Activated CD4-positive, alpha-beta T cell treated with anti-CD3 and anti-CD28 coated beads for 36 hours (primary cell): ENCODE measurements around the gene GNAI2. TPM values are rescaled to one million over a fixed set of nuclear protein-coding genes. Genes with fewer than 3 reads are reported as not detected.
A peak's percentile ranks its signal among the peaks of the same experiment; 100 is the strongest.
"Not testable (repeated sequence)": the region's sequence is repeated elsewhere in the genome, so short reads cannot be mapped to it uniquely, and the experiment has no call there.

Experiments
- ATAC-seq: fragments of 200-7000 bp; cut with Tn5 transposase; one replicate; pipeline ENCODE4 v1.10.0; 2021; ENCODE audit warnings: mild to moderate bottlenecking, moderate library complexity
- CTCF ChIA-PET: fragments of 350-600 bp; sonication (Branson Sonifier 250); formaldehyde crosslinking; loops from one replicate; lab custom pipeline; 2021; ENCODE audit warnings: antibody characterized with exemption; lab: Charles Lee
- POLR2A ChIA-PET: fragments of 350-600 bp; sonication (Branson Sonifier 250); formaldehyde crosslinking; loops from one replicate; lab custom pipeline; 2021; ENCODE audit warnings: antibody characterized with exemption, inconsistent platforms; lab: Charles Lee
- DNase-seq: peaks from one replicate; pipeline ENCODE4 v3.0.0-alpha.2; 2020
- H3K27ac Mint-ChIP-seq: one replicate; pipeline ENCODE4 v1.8.0; 2021; ENCODE audit warnings: mixed read lengths
- H3K27me3 Mint-ChIP-seq: one replicate; pipeline ENCODE4 v1.8.0; 2021; ENCODE audit warnings: mixed read lengths
- H3K36me3 Mint-ChIP-seq: one replicate; pipeline ENCODE4 v1.8.0; 2021; ENCODE audit warnings: low read depth, mixed read lengths
- H3K4me1 Mint-ChIP-seq: one replicate; pipeline ENCODE4 v1.8.0; 2021; ENCODE audit warnings: mixed read lengths
- H3K4me3 Mint-ChIP-seq: one replicate; pipeline ENCODE4 v1.8.0; 2021; ENCODE audit warnings: mild to moderate bottlenecking, moderate library complexity, mixed read lengths
- H3K9me3 Mint-ChIP-seq: one replicate; pipeline ENCODE4 v1.8.0; 2021; ENCODE audit warnings: low read depth, mixed read lengths
- intact Hi-C, 2 experiments: fragments of 100-400 bp; cut with DNase I in 1 of 2; cut with micrococcal nuclease in 1 of 2; formaldehyde crosslinking; loops; one replicate each; pipeline versions ENCODE4 v1.14.2 to v1.15.1; 2022 to 2024; cut with DNase I, micrococcal nuclease
- total RNA-seq, 2 experiments: library from RNA; stranded (reverse); gene quantifications; one replicate each; pipeline ENCODE4 v1.2.3, GENCODE V29; 2021

Gene GNAI2
- total RNA-seq, 2 experiments from 2014 or later, result 280 to 341 TPM

GRCh38 chr3:50275996-50276761, 40.2 kb downstream of the GNAI2 start:
- H3K4me3 Mint-ChIP-seq, result peak overlapping the region; percentile 43
- H3K36me3 Mint-ChIP-seq, result no peaks in the 10 kb centered on the region
- ChIA-PET POLR2A (no interaction called here), CTCF (interaction anchor here (0.5 to 3.1 kb wide), 6 partner anchors 8 to 94 kb away, joined by 3 to 21 read pairs (median 4); partner anchors contain the start of gene GNAI2)
- H3K9me3 Mint-ChIP-seq, result no peaks in the 10 kb centered on the region
- H3K27ac Mint-ChIP-seq, result no peak overlapping the region
- peaks cover 25% of the 10 kb centered on the region for H3K4me1 Mint-ChIP-seq
- DNase-seq (peak; percentile 75), ATAC-seq (peak; percentile 23)
- H3K27me3 Mint-ChIP-seq, result peaks cover 35% of the 10 kb centered on the region
- intact Hi-C loops, result loop anchor here in 1 of 2 experiments (10.0 kb wide), 1 partner anchor 49 kb away; the partner anchor contains the start of genes HYAL2 and TUSC2

- no peak for DNase-seq
- peaks cover 35% of the 10 kb centered on the region for H3K27me3 Mint-ChIP-seq
- no peak for ATAC-seq
- H3K4me3 Mint-ChIP-seq, result no peak overlapping the region
- intact Hi-C loops, result loop anchor here in 1 of 2 experiments (10.0 kb wide), 1 partner anchor 48 kb away; the partner anchor contains the start of genes HYAL2 and TUSC2
- no peaks in the 10 kb centered on the region for H3K36me3 Mint-ChIP-seq
- H3K4me1 Mint-ChIP-seq, result peaks cover 25% of the 10 kb centered on the region
- H3K27ac Mint-ChIP-seq, result no peak overlapping the region
- ChIA-PET CTCF (interaction anchor here (0.5 to 1.4 kb wide), 5 partner anchors 41 to 161 kb away, joined by 3 to 4 read pairs (median 3); partner anchors contain the start of gene GNAI2), POLR2A (interaction anchor here (0.6 kb wide), 2 partner anchors 13 to 323 kb away, joined by 4 to 7 read pairs; no protein-coding TSS in a partner anchor)
- H3K9me3 Mint-ChIP-seq, result no peaks in the 10 kb centered on the region
Measured at GRCh38 chr3:50276762-50277101, 40.7 kb downstream of the GNAI2 start.

- POLR2A ChIA-PET, result interaction anchor here (0.6 kb wide), 1 partner anchor 156 kb away, joined by 3 read pairs; no protein-coding TSS in a partner anchor
- ATAC-seq, result no peak
Measured at GRCh38 chr3:50278123-50278879, 42.3 kb downstream of the GNAI2 start.

GRCh38 chr3:50278880-50279224, 42.8 kb downstream of the GNAI2 start, which contains the start of gene LSMEM2:
Gene LSMEM2, plus strand, starts transcription at chr3:50279087. Its CDS starts 27 bp downstream, at chr3:50279114.
- intact Hi-C loops, result loop anchor here in 1 of 2 experiments (10.0 kb wide), 1 partner anchor 46 kb away; the partner anchor contains the start of genes HYAL2 and TUSC2
- Mint-ChIP-seq H3K36me3 (no peaks in the 10 kb centered on the region), H3K27me3 (peaks cover 29% of the 10 kb centered on the region)

More at GRCh38 chr3:50278123-50278879, 42.3 kb downstream of the GNAI2 start:
- peaks cover 31% of the 10 kb centered on the region for H3K27me3 Mint-ChIP-seq
- H3K9me3 Mint-ChIP-seq, result no peaks in the 10 kb centered on the region
- CTCF ChIA-PET, result interaction anchor here (0.5 to 1.0 kb wide), 4 partner anchors 46 to 63 kb away, joined by 3 to 4 read pairs (median 3); partner anchors contain the start of gene RASSF1
- DNase-seq, result no peak
- H3K4me1 Mint-ChIP-seq, result peaks cover 17% of the 10 kb centered on the region
- no peak overlapping the region for H3K4me3 Mint-ChIP-seq
- no peak overlapping the region for H3K27ac Mint-ChIP-seq
- intact Hi-C loops, result loop anchor here in 1 of 2 experiments (10.0 kb wide), 1 partner anchor 46 kb away; the partner anchor contains the start of genes HYAL2 and TUSC2
- no peaks in the 10 kb centered on the region for H3K36me3 Mint-ChIP-seq

GRCh38 chr3:50279255-50280016, 43.4 kb downstream of the GNAI2 start:
- Mint-ChIP-seq H3K9me3 (no peaks in the 10 kb centered on the region), H3K4me1 (peaks cover 10% of the 10 kb centered on the region), H3K27me3 (peaks cover 25% of the 10 kb centered on the region), H3K4me3 (no peak overlapping the region), H3K27ac (no peak overlapping the region), H3K36me3 (no peaks in the 10 kb centered on the region)
- no peak for ATAC-seq
- intact Hi-C loops, result loop anchor here in 1 of 2 experiments (10.0 kb wide), 1 partner anchor 45 kb away; the partner anchor contains the start of genes HYAL2 and TUSC2
- no peak for DNase-seq
- ChIA-PET CTCF (interaction anchor here (0.6 to 0.9 kb wide), 3 partner anchors 61 to 356 kb away, joined by 3 to 4 read pairs (median 3); partner anchors contain the start of gene RASSF1), POLR2A (interaction anchor here (0.6 to 0.7 kb wide), 3 partner anchors 12 to 22 kb away, joined by 3 to 5 read pairs (median 3); no protein-coding TSS in a partner anchor)

More at GRCh38 chr3:50278880-50279224, 42.8 kb downstream of the GNAI2 start, which contains the start of gene LSMEM2:
- CTCF ChIA-PET, result interaction anchor here (0.9 kb wide), 1 partner anchor 62 kb away, joined by 4 read pairs; the partner anchor contains the start of gene RASSF1
- POLR2A ChIA-PET, result no interaction called here
- no peak within 1 kb of the TSS for H3K27ac Mint-ChIP-seq
- peaks cover 16% of the 10 kb centered on the region for H3K4me1 Mint-ChIP-seq
- no peaks in the 10 kb centered on the region for H3K9me3 Mint-ChIP-seq
- no peak within 1 kb of the TSS for H3K4me3 Mint-ChIP-seq
- DNase-seq, result no peak
- ATAC-seq, result no peak

- intact Hi-C loops, H3K9me3 Mint-ChIP-seq, H3K4me1 Mint-ChIP-seq, H3K27me3 Mint-ChIP-seq, POLR2A ChIA-PET, ATAC-seq, DNase-seq, H3K27ac Mint-ChIP-seq, H3K4me3 Mint-ChIP-seq: not testable (repeated sequence)
- H3K36me3 Mint-ChIP-seq, result peaks cover 19% of the 10 kb centered on the region
- CTCF ChIA-PET, result interaction anchor here (1.4 kb wide), 1 partner anchor 9 kb away, joined by 5 read pairs; no protein-coding TSS in a partner anchor
Measured at GRCh38 chr3:50284121-50284520, 48.1 kb downstream of the GNAI2 start.

GRCh38 chr3:50286322-50287227, 50.6 kb downstream of the GNAI2 start:
- Mint-ChIP-seq H3K9me3 (no peaks in the 10 kb centered on the region), H3K4me1 (peaks cover 9% of the 10 kb centered on the region), H3K27ac (no peak overlapping the region), H3K27me3 (no peaks in the 10 kb centered on the region), H3K4me3 (no peak overlapping the region), H3K36me3 (peaks cover 38% of the 10 kb centered on the region)
- DNase-seq (no peak), ATAC-seq (no peak)
- intact Hi-C loops, result no loop called here
- POLR2A ChIA-PET, result no interaction called here
- CTCF ChIA-PET, result no interaction called here

GRCh38 chr3:50287262-50287661, 51.3 kb downstream of the GNAI2 start:
- ATAC-seq (no peak), DNase-seq (no peak)
- ChIA-PET CTCF (no interaction called here), POLR2A (no interaction called here)
- Mint-ChIP-seq H3K4me1 (peaks cover 9% of the 10 kb centered on the region), H3K36me3 (peaks cover 38% of the 10 kb centered on the region), H3K27ac (no peak overlapping the region), H3K27me3 (no peaks in the 10 kb centered on the region), H3K4me3 (no peak overlapping the region), H3K9me3 (no peaks in the 10 kb centered on the region)
- intact Hi-C loops, result no loop called here

- Mint-ChIP-seq H3K27me3 (no peaks in the 10 kb centered on the region), H3K4me3 (no peak overlapping the region), H3K27ac (no peak overlapping the region), H3K9me3 (no peaks in the 10 kb centered on the region), H3K36me3 (peaks cover 41% of the 10 kb centered on the region), H3K4me1 (peaks cover 16% of the 10 kb centered on the region)
- ATAC-seq (no peak), DNase-seq (no peak)
- intact Hi-C loops, result no loop called here
- ChIA-PET POLR2A (no interaction called here), CTCF (interaction anchor here (0.6 to 0.8 kb wide), 3 partner anchors 42 to 96 kb away, joined by 3 read pairs; no protein-coding TSS in a partner anchor)
Measured at GRCh38 chr3:50288387-50289007, 52.5 kb downstream of the GNAI2 start.
